ENCODE results near the gene CLN6. TPM values are rescaled to one million over a fixed set of nuclear protein-coding genes. Genes with fewer than 3 reads are reported as not detected.

CLN6 gene
- total RNA-seq, 4 donors from 2014 or later = 13.2 to 30.8 (median 24.4) TPM

DNA sequence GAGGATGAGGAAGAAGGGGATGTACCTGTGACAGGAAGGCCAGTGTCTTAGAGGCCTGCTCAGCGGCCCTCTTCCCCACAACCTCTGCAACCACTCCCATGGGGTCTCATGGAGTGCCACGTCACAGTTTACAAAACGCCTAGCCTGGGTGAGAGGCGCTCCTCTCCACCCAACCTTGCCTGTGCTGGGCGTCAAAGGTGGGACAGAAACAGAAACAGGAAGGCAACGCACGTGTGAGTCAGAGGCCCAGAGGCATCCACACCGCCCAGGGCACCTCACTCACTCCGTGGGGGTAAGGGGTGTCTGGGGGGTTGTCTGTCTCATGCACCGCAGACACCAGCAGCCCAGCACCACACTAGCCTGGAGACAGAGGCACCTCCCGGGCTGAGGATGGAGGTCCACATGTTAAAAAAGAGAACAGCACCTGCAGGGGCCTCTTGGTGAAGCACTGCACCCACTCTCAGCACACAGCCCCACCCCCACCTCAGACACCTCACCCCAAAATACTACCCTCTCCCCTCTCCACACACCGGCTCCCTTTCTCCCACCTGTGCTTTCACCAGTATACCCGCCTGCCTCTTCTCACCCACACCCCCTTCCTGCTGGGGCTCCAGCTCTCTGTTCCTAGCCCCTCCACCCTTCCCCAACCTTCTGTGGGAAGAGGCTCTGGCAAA is 19.7 kb downstream of the CLN6 start:
- 59 to 84% methylated on average over 6 to 13 of the region's 13 CpGs for WGBS, 2 donors
- Histone ChIP-seq H3K27me3 (no peaks in the 10 kb centered on the region), H3K9me3 (no peaks in the 10 kb centered on the region), H3K4me3 (no peak overlapping the region), H3K4me1 (peaks cover 14 to 31% (median 18%) of the 10 kb centered on the region in 3 donors), H3K27ac (no peak overlapping the region), H3K36me3 (peaks cover 0 to 22% (median 0%) of the 10 kb centered on the region in 3 donors)
- intact Hi-C loops (cut with DNase I) = loop anchor here (10.0 kb wide), 1 partner anchor 345 kb away; no protein-coding TSS in a partner anchor
- no peak for DNase-seq
- TF ChIP-seq, protein P1, sequence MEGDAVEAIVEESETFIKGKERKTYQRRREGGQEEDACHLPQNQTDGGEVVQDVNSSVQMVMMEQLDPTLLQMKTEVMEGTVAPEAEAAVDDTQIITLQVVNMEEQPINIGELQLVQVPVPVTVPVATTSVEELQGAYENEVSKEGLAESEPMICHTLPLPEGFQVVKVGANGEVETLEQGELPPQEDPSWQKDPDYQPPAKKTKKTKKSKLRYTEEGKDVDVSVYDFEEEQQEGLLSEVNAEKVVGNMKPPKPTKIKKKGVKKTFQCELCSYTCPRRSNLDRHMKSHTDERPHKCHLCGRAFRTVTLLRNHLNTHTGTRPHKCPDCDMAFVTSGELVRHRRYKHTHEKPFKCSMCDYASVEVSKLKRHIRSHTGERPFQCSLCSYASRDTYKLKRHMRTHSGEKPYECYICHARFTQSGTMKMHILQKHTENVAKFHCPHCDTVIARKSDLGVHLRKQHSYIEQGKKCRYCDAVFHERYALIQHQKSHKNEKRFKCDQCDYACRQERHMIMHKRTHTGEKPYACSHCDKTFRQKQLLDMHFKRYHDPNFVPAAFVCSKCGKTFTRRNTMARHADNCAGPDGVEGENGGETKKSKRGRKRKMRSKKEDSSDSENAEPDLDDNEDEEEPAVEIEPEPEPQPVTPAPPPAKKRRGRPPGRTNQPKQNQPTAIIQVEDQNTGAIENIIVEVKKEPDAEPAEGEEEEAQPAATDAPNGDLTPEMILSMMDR (IDR thresholded peaks at IDR 0.05) = no peak
- no peak for TF ChIP-seq POLR2A (IDR thresholded peaks at IDR 0.05)

DNA sequence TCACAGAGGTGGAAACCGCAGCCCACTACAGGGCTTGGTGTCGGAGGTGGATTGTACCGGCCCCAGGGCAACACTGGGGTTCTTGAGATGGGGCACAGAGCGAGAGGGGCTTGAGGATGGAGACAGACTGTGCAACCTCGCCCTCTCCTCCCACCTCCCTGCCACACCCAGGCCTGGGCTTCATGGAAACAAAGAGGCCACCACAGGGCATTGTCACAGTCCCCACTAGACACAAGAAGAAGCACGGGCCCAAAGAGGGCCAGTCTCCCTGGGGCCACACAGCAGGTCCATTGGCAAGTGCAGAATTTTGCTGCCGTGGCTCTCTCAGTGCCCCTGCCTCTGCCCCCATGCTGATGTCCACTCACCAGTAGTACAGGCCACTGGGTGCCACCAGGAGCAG is 20.3 kb downstream of the CLN6 start:
- Histone ChIP-seq H3K4me3 (no peak overlapping the region), H3K4me1 (peaks cover 14 to 37% (median 24%) of the 10 kb centered on the region in 3 donors), H3K36me3 (peaks cover 0 to 18% (median 0%) of the 10 kb centered on the region in 3 donors), H3K9me3 (no peaks in the 10 kb centered on the region), H3K27ac (no peak overlapping the region), H3K27me3 (no peaks in the 10 kb centered on the region)
- WGBS, 2 donors = 92 to 99% methylated on average over 4 to 6 of the region's 7 CpGs
- intact Hi-C loops (cut with DNase I) = no loop called here
- TF ChIP-seq, protein P1 (IDR thresholded peaks at IDR 0.05) = no peak
- no peak for DNase-seq

DNA sequence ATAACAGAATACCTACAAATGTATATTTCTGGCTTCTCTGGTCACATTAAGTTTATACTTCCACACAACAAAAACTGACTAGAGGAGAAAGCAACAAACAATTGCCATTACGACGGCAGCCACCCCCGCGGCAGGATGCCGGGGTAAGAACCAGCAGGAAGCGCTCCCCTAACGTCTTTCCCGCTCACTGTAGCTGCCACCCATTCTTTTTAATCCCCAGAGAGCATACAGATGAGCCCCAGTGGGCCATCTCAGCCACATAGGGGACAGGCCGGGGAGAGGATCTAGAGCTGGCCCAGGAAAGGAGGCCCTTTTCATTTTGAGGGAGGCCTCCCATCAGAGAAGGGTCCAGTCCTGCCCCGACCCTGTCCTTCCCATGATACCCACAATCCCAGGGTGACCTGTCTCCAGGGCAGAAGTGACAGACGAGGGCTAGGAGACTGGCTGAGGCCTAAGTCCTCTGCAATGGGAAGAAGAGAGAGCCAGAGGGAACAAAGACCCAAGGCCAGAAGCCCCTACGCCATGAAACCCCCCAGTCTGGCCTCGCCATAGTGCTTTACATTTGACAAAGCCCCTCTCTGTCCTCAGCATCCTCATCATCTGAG is 20.8 kb downstream of the CLN6 start:
- TF ChIP-seq, protein P1 (IDR thresholded peaks at IDR 0.05) = no peak
- TF ChIP-seq POLR2A (IDR thresholded peaks at IDR 0.05) = no peak
- Histone ChIP-seq H3K4me3 (no peak overlapping the region), H3K9me3 (no peaks in the 10 kb centered on the region), H3K36me3 (peaks cover 0 to 12% (median 0%) of the 10 kb centered on the region in 3 donors), H3K27ac (no peak overlapping the region), H3K27me3 (no peaks in the 10 kb centered on the region), H3K4me1 (peaks cover 14 to 42% (median 25%) of the 10 kb centered on the region in 3 donors)
- 67 to 78% methylated on average over 7 to 11 of the region's 13 CpGs for WGBS, 2 donors
- no peak for DNase-seq
- intact Hi-C loops (cut with DNase I) = no loop called here

DNA sequence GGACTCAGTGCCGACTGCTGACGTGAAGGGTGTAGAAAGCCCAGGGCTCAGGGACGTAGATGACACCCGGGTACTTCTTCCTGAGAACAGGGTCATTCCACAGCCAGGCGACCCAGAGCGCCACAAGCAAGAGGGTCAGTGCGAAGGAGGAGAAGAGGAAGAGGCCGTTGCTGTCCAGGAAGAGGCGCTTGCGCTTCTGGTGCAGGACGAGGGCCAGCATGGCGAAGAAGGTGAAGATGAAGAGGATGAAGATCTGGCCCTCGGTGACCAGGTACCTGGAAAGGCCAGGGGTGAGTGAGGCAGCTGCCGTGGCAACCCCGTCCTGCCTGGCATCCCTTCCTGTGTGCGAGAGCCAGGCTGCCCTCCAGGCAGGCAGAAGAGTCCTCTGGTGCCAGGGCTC is 21.4 kb downstream of the CLN6 start:
- Histone ChIP-seq H3K4me1 (peaks cover 14 to 45% (median 25%) of the 10 kb centered on the region in 3 donors), H3K27me3 (no peaks in the 10 kb centered on the region), H3K27ac (no peak overlapping the region), H3K9me3 (no peaks in the 10 kb centered on the region), H3K4me3 (no peak overlapping the region), H3K36me3 (peaks cover 0 to 8% (median 0%) of the 10 kb centered on the region in 3 donors)
- intact Hi-C loops (cut with DNase I) = no loop called here
- 64 to 92% methylated on average over 16 of the region's 16 CpGs for WGBS, 2 donors
- DNase-seq = no peak
- no peak for TF ChIP-seq POLR2A (IDR thresholded peaks at IDR 0.05)

DNA sequence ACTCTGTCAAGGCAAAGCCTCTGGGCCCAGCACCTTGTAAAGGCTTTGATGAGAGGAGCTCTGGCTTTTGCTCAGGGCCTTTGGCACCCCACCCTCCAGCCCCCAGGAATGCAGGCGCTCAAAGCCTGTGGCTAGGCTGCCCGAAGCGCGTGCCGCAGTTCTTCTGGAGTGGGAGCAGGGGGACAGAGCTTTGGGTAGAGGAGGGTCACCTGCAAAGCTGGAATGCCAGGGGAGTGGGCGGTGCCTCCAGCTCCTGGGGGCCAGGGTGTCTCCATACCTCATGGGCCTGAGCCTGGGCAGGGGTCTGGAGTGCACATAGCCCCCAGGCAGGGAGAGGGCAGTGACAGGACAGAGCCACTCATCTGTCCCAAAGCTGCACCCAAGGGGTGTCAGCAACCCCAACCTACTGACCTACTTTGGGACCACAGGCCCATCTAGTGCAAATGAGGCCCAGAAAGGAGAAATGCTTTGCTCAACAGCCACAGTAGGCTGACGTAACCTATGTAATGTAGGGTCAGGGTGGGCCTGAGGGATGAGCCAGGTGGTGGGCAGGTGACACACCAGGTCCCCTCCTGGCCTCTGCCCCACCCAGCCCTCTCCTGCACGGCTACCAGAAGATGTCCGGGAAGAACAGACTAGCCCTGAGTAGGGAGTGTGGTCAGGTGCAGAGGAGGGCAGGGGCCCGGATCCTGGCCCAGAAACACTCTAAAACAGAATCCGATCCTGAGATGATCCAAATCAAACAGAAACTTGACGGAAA is 22.2 kb downstream of the CLN6 start:
- no peak for TF ChIP-seq POLR2A (IDR thresholded peaks at IDR 0.05)
- TF ChIP-seq, protein P1 (IDR thresholded peaks at IDR 0.05) = no peak
- no peak overlapping the region for H3K27ac ChIP-seq
- 80 to 100% methylated on average over 3 to 6 of the region's 12 CpGs for WGBS, 2 donors
- H3K4me3 ChIP-seq = no peak overlapping the region
- H3K9me3 ChIP-seq = no peaks in the 10 kb centered on the region
- H3K27me3 ChIP-seq = no peaks in the 10 kb centered on the region
- H3K36me3 ChIP-seq = peaks cover 0 to 8% (median 0%) of the 10 kb centered on the region in 3 donors
- H3K4me1 ChIP-seq = peaks cover 14 to 45% (median 25%) of the 10 kb centered on the region in 3 donors
- DNase-seq = no peak
- intact Hi-C loops (cut with DNase I) = no loop called here

All from esophagus squamous epithelium (tissue), 5 donors.